ENCODE measurements around the gene CEP70.

- no peak for TF ChIP-seq MNT (IDR thresholded peaks at IDR 0.05)
- no peak for TF ChIP-seq SP2 (CRISPR knock-in tag; IDR thresholded peaks at IDR 0.05)
- TF ChIP-seq EHMT2 (IDR thresholded peaks at IDR 0.05; ENCODE audit: borderline replicate concordance, low read depth, low read length) = no peak
Observed at GRCh38 chr3:138573138-138573537, 20.9 kb downstream of the CEP70 start.
